Measurements from ENCODE around the gene POLR2H. TPM values are rescaled to one million over a fixed set of nuclear protein-coding genes. Genes with fewer than 3 reads are reported as not detected.

Gene POLR2H
- total and polyA plus RNA-seq, 2 donors (not counting 1 experiment from before 2014, with no cell fraction given) = 60.4 to 106 TPM

GRCh38 chr3:184386047-184386806 lies 24.7 kb downstream of the POLR2H start:
- peaks cover 6% of the 10 kb centered on the region for H3K4me1 Mint-ChIP-seq
- H3K27me3 Mint-ChIP-seq = peaks cover 66% of the 10 kb centered on the region
- Histone ChIP-seq H2AFZ (ENCODE audit: insufficient read depth, low read depth, low read length, poor library complexity, severe bottlenecking) (no peak overlapping the region), H3K4me2 (replicated peaks; ENCODE audit: low read depth, low read length, poor library complexity, severe bottlenecking) (no peak overlapping the region), H3K9me3 (ENCODE audit: control extremely low read depth in 1 of 3, control insufficient read depth in 2 of 3, insufficient read depth in 1 of 3, low read length in 2 of 3) (peaks cover 0 to 5% (median 0%) of the 10 kb centered on the region in 3 donors), H3K4me3 (ENCODE audit: control extremely low read depth in 1 of 5, extremely low read depth in 1 of 5, insufficient read depth in 1 of 5, low read depth in 2 of 5, low read length in 4 of 5) (no peak overlapping the region), H3K4me1 (ENCODE audit: control insufficient read depth in 2 of 2, insufficient read depth in 2 of 2, low read length in 2 of 2) (peaks cover 7% of the 10 kb centered on the region in 2 donors), H3K36me3 (replicated peaks in 1 of 2; ENCODE audit: control extremely low read depth in 1 of 2, control insufficient read depth in 1 of 2, extremely low read depth in 1 of 2, insufficient read depth in 2 of 2, low read length in 1 of 2) (no peaks in the 10 kb centered on the region), H4K20me1 (ENCODE audit: control insufficient read depth, insufficient read depth, low read length, poor library complexity, severe bottlenecking) (no peaks in the 10 kb centered on the region), H3K27ac (ENCODE audit: low read length in 2 of 2) (no peak overlapping the region), H3K79me2 (ENCODE audit: control insufficient read depth, insufficient read depth, low read length) (no peaks in the 10 kb centered on the region), H3K27me3 (replicated peaks in 1 of 4; ENCODE audit: control extremely low read depth in 1 of 4, control insufficient read depth in 3 of 4, insufficient read depth in 4 of 4, low read length in 3 of 4) (peaks cover 0 to 40% (median 9%) of the 10 kb centered on the region in 4 experiments), H3K9ac (ENCODE audit: low read length) (no peak overlapping the region)
- TF ChIP-seq CTCF (IDR thresholded peaks at IDR 0.05) (no peak), EZH2 (IDR thresholded peaks at IDR 0.05; ENCODE audit: borderline replicate concordance, insufficient read depth, low read depth, low read length, poor library complexity, severe bottlenecking) (no peak)
- intact Hi-C loops (cut with micrococcal nuclease) = no loop called here
- POLR2A ChIA-PET = interaction anchor here (0.6 kb wide), 2 partner anchors 19 to 189 kb away, joined by 3 read pairs; no protein-coding TSS in a partner anchor
- 70% methylated on average over 37 of the region's 37 CpGs for WGBS (ENCODE audit: insufficient coverage)
- H3K27ac Mint-ChIP-seq = no peak overlapping the region
- DNase-seq = no peak
- H3K9me3 Mint-ChIP-seq (ENCODE audit: insufficient read depth) = no peaks in the 10 kb centered on the region
- ATAC-seq (ENCODE audit: low read depth) = no peak
- CTCF ChIA-PET = interaction anchor here (1.3 kb wide), 1 partner anchor 15 kb away, joined by 6 read pairs; no protein-coding TSS in a partner anchor
- no peak overlapping the region for H3K4me3 Mint-ChIP-seq

GRCh38 chr3:184387174-184387714 lies 25.7 kb downstream of the POLR2H start:
- H3K9me3 Mint-ChIP-seq (ENCODE audit: insufficient read depth) = no peaks in the 10 kb centered on the region
- Histone ChIP-seq H3K9ac (ENCODE audit: low read length) (no peak overlapping the region), H3K27ac (ENCODE audit: low read length in 2 of 2) (no peak overlapping the region), H3K79me2 (ENCODE audit: control insufficient read depth, insufficient read depth, low read length) (no peaks in the 10 kb centered on the region), H4K20me1 (ENCODE audit: control insufficient read depth, insufficient read depth, low read length, poor library complexity, severe bottlenecking) (no peaks in the 10 kb centered on the region), H3K9me3 (ENCODE audit: control extremely low read depth in 1 of 3, control insufficient read depth in 2 of 3, insufficient read depth in 1 of 3, low read length in 2 of 3) (peaks cover 0 to 5% (median 0%) of the 10 kb centered on the region in 3 donors), H3K4me2 (replicated peaks; ENCODE audit: low read depth, low read length, poor library complexity, severe bottlenecking) (no peak overlapping the region), H2AFZ (ENCODE audit: insufficient read depth, low read depth, low read length, poor library complexity, severe bottlenecking) (no peak overlapping the region), H3K4me3 (ENCODE audit: control extremely low read depth in 1 of 5, extremely low read depth in 1 of 5, insufficient read depth in 1 of 5, low read depth in 2 of 5, low read length in 4 of 5) (no peak overlapping the region), H3K36me3 (replicated peaks in 1 of 2; ENCODE audit: control extremely low read depth in 1 of 2, control insufficient read depth in 1 of 2, extremely low read depth in 1 of 2, insufficient read depth in 2 of 2, low read length in 1 of 2) (no peaks in the 10 kb centered on the region), H3K27me3 (replicated peaks in 1 of 4; ENCODE audit: control extremely low read depth in 1 of 4, control insufficient read depth in 3 of 4, insufficient read depth in 4 of 4, low read length in 3 of 4) (peaks cover 0 to 35% (median 6%) of the 10 kb centered on the region in 4 experiments), H3K4me1 (ENCODE audit: control insufficient read depth in 2 of 2, insufficient read depth in 2 of 2, low read length in 2 of 2) (no peaks in the 10 kb centered on the region)
- intact Hi-C loops (cut with micrococcal nuclease) = no loop called here
- 93% methylated on average over 12 of the region's 12 CpGs for WGBS (ENCODE audit: insufficient coverage)
- ChIA-PET CTCF (no interaction called here), POLR2A (no interaction called here)
- no peak overlapping the region for H3K4me3 Mint-ChIP-seq
- H3K27ac Mint-ChIP-seq = no peak overlapping the region
- TF ChIP-seq EZH2 (IDR thresholded peaks at IDR 0.05; ENCODE audit: borderline replicate concordance, insufficient read depth, low read depth, low read length, poor library complexity, severe bottlenecking) = no peak
- no peak for TF ChIP-seq CTCF (IDR thresholded peaks at IDR 0.05)
- no peaks in the 10 kb centered on the region for H3K4me1 Mint-ChIP-seq
- H3K27me3 Mint-ChIP-seq = peaks cover 71% of the 10 kb centered on the region
- no peak for DNase-seq
- no peak for ATAC-seq (ENCODE audit: low read depth)
